GM18507 (cell line): ENCODE data around the gene RNF146.
"Not testable (repeated sequence)": the region's sequence is repeated elsewhere in the genome, so short reads cannot be mapped to it uniquely, and the experiment has no call there.

ENCODE experiments used
- DNase-seq: peaks from one replicate; pipeline ENCODE4 v3.0.0; 2011; ENCODE audit warnings: low read depth; ENCODE audit not compliant: insufficient read length; ENCODE audit errors: extremely low spot score
- FAIRE-seq: peaks from 2 replicates; lab custom pipeline; 2011; peaks lifted over from hg19 to GRCh38; lab: Jason Lieb, UNC

RNF146 gene, protein sequence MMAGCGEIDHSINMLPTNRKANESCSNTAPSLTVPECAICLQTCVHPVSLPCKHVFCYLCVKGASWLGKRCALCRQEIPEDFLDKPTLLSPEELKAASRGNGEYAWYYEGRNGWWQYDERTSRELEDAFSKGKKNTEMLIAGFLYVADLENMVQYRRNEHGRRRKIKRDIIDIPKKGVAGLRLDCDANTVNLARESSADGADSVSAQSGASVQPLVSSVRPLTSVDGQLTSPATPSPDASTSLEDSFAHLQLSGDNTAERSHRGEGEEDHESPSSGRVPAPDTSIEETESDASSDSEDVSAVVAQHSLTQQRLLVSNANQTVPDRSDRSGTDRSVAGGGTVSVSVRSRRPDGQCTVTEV

GRCh38 chr6:127266178-127266891 is at the start of gene RNF146:
TSS of gene RNF146 (plus strand) at chr6:127266864. CDS start at chr6:127280339, 13,475 bp downstream.
- DNase-seq (peak; percentile 65), FAIRE-seq (peak; percentile 89)

GRCh38 chr6:127219869-127220268 is 46.8 kb upstream of the RNF146 start:
- FAIRE-seq, result no peak
- DNase-seq, result no peak

DNA sequence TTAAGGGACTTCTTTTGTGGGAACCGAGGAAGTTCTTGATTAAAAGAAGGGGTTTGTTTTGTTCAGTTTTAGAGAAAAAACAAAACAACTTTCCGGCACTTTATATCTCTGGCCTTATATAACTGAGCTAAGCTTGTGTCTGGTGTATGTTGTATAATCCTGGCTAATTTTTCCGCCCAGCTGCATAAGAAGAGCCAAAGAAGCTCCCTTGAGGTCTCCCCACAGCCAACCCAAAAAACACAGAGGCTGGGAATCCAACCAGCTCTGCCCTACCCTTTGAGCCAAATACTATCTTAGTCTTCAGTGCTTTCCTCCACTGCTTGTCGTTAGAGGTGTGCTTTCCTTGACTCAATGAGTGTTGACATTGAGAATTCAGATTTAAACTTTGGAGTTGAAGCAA is 45.5 kb upstream of the RNF146 start:
- no peak for FAIRE-seq
- DNase-seq, result no peak

GRCh38 chr6:127222418-127222817 is 44.2 kb upstream of the RNF146 start:
- FAIRE-seq (no peak), DNase-seq (no peak)

GRCh38 chr6:127225497-127225896 is 41.2 kb upstream of the RNF146 start:
- no peak for FAIRE-seq
- no peak for DNase-seq

GRCh38 chr6:127233819-127234218 is 32.8 kb upstream of the RNF146 start:
- FAIRE-seq, DNase-seq: not testable (repeated sequence)

- FAIRE-seq, result no peak
Measured at GRCh38 chr6:127243501-127243900, 23.2 kb upstream of the RNF146 start.

DNA sequence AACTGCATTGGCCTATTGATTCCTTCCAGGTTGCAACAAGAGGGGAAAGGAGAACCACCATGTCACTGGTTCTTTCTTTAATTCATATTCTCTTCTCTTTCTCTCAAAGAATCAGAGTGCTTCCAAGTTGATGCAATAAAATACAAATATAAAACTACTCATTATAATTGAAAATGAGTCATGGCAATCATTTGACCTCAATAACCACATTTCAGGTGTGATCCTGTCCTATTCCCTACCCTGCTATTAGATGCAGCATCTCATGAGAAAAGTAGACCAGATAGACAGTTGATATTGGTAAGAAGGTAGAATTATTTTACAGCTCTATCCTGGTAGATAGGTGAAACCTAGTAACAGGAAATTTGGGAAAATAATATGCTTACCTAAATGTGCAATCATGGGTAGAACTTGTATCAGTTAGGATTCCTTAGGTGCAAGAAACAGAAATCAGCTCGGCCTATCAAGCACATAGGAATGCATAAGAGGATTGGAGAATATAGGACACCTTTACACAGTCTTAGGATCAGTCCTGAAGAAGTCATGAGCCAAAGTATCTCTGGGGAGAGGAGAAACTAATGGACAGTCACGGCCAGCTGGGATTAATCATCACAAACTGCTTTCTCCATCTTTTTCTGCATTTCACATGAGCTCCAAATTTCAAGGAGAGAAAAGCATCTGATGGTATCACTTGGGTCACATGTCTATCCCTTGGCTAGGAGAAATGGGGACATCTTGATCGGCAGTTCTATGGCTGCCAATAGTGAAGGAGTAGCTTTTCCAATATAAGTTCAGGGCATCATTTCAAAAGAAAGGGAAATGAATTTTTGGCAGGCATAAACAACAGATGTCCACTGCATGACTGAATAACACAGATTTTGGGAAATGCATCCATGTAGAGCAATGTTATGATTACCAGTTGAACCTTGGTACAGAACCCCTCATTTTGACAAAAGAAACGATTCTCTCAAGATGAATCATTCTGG is 19.3 kb upstream of the RNF146 start:
- no peak for FAIRE-seq
- DNase-seq, result no peak

More at GRCh38 chr6:127243501-127243900, 23.2 kb upstream of the RNF146 start:
- no peak for DNase-seq

- DNase-seq, result no peak
- no peak for FAIRE-seq
Measured at GRCh38 chr6:127249621-127250020, 17.0 kb upstream of the RNF146 start.

- no peak for DNase-seq
- FAIRE-seq, result no peak
Measured at GRCh38 chr6:127255286-127255685, 11.4 kb upstream of the RNF146 start.

DNA sequence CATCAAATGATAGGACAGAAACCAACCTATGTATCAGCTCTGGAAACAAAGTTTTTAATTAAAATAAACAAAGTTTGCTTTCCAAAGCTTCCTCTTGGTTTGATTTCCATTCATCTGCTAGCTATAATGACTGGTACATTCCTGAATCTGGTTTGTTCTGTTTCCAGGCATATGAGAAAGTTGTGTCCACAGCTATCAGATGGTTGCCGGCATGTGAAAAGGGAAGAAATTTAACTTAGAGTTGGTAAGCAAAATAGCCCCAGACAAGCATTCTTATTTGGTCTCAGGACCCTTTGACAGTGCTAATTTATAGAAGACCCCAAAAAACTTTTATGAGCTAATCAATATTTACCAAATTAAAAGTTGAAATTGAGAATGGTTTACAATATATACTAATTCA is 3.8 kb upstream of the RNF146 start:
- FAIRE-seq (no peak), DNase-seq (no peak)

DNA sequence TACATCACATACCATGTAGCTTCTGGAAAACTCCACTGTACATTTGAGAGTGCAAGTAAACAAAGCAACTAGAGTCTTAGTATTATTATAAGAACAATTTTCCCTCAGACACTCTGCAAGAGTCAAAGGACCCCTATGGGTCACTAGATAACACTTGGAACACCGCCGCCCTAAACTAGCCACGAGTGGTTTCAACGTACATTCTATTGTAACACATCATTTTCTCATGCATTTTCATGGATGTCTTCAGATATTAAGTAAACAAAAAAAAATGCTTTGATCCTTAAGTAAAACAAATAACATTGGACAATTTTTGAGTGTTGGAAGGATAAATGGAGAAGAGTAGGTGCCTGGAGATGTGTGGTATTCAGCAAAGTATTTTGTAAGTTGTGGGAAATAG is 3.2 kb upstream of the RNF146 start:
- FAIRE-seq, result no peak
- DNase-seq, result no peak

DNA sequence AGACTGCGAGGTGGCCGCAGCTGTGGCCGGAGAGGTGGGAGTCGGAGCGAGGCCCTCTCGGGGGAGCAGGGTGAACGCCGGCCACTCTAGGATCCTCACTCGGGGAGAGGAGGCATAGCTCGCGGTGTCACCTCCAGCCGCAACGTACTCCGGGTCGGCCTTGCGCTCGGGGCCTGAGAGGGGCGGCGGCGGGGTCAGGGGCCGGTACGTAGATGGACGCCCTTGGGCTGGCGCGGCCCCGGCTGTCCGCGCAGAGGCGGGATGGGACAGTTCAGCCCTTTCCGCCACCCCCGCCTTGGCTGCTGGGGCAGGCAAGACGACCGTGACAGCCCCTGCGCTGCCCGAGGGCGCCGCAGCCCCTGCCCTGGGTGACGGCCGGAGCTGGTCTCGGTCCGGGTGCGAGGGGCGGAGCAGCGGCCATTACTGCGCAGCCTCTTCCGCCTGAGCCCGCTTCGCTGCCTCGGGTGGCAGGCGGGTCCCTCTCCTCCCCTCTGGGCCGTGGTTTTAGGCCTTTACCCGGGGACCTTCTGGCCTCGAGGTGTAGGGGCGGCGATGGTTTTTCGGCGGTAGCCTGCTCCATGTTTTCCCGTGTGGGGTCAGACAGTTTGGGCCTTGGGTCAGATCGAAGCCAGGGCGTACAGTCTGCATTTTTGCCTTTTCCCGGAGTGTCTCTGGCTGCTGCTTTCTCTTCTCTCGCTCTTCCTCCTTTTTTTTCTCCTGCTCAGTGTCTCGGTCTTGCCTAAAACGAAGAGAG is 405 bp downstream of the RNF146 start:
- FAIRE-seq, result peak; percentile 79
- peak; percentile 42 for DNase-seq

- FAIRE-seq, result peak; percentile 33
- no peak for DNase-seq
Measured at GRCh38 chr6:127267646-127268625, 1.3 kb downstream of the RNF146 start.

GRCh38 chr6:127272576-127272975 is 5.9 kb downstream of the RNF146 start:
- FAIRE-seq (no peak), DNase-seq (no peak)

DNA sequence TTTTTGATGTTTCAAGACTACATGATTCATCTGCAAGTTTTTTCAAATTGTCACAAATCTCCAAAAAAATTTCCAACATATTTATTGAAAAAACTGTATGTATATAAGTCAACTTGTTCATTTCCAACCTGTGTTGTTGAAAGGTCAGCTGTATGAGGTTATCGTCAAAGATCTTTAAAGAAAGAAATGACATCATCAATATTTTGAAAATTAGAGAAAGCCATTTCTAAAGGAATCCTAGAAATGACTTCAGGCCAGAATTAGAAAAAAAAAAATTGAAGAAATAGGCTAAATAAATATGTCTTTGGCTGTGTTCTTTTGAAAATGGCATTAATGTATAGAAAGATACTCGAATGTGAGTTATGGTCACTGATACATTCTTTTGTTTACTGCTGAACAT is 6.8 kb downstream of the RNF146 start:
- no peak for FAIRE-seq
- no peak for DNase-seq

DNA sequence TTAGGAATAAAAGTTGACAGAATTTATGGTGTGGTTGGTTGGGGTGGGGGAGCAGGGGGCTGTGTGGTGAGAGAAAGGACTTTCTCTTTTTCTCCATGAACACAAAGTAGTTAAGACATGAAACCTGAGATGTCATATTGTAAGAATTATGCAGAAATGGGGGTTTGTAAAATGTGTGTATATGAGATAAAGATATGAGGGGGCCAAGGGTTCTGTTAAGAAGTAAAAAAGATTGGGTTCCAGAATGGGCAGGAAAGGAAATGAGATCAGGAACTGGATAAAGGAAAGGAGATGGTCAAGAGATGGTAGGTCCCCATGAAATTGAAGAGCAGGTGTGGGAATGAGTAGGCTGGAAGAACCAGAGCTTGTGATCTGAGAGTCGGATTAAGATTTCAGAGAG is 9.7 kb downstream of the RNF146 start:
- no peak for DNase-seq
- no peak for FAIRE-seq
